ENCODE measurements around the gene FYN. TPM values are rescaled to one million over a fixed set of nuclear protein-coding genes. Genes with fewer than 3 reads are reported as not detected.

The FYN gene
- total and polyA plus RNA-seq, 2 of the 8 experiments (the other 6 are each of a cell fraction or from before 2014, with no cell fraction given) = 46.8 to 97.2 TPM

DNA sequence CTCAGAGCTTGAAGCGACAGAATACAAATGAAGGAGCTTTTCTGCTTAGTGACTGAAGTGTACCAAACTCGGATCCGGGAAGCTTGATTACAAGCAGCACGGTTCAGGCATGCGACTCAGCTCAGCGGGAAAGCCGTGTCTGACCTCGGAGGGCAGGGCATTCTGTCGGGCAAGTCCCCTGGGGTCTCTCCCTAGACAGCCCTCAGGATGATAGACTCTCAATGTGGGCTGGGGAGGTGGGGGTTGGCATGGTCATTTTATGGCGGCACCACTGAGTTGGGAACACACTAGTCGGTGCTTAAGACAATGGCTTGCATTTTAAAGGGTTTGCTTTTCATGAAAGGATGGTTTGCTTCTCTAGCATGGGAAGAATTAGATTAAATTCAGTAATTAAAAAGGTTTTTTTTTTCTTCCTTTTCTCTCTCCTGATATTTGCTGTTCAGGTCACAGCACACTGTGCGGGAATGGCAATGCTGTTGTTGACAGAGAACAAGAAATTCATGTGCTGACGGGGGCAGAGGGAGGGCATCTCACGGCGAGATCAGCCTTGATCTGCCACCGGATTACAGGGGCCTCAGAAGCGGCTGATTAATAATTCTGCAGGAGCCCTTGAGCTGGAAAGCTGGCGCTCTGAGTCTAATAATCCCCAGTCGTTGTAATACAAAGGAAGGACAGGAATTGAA lies 186.9 kb downstream of the FYN start:
- CTCF ChIA-PET (ENCODE audit: partially characterized antibody) = interaction anchor here (0.5 to 1.8 kb wide), 8 partner anchors 15 to 397 kb away, joined by 3 to 6 read pairs (median 4); no protein-coding TSS in a partner anchor
- H3K27ac ChIP-seq (ENCODE audit: low read depth, low read length) = no peak overlapping the region
- no peak for DNase-seq (ENCODE audit: low read depth in 1 of 2, low spot score in 2 of 2)

More for the DNA sequence above, 186.9 kb downstream of the FYN start:
- H4K20me1 ChIP-seq (replicated peaks in 1 of 2; ENCODE audit: control insufficient read depth in 1 of 2, insufficient read depth in 2 of 2, low read length in 2 of 2) = peaks cover 2 to 5% of the 10 kb centered on the region in 2 experiments
- no peaks in the 10 kb centered on the region for H3K9me3 ChIP-seq (ENCODE audit: insufficient read depth in 2 of 2, low read depth in 1 of 2, low read length in 1 of 2)
- no peak for FAIRE-seq
- no peak overlapping the region for H3K4ac ChIP-seq (replicated peaks; ENCODE audit: insufficient read length, low read depth, low read length)
- H3K23ac ChIP-seq (ENCODE audit: insufficient read length) = no peak overlapping the region
- POLR2A ChIA-PET (ENCODE audit: partially characterized antibody) = no interaction called here
- peaks cover 2 to 19% (median 6%) of the 10 kb centered on the region in 4 experiments; a peak in 5 of 8 replicates for H3K36me3 ChIP-seq (ENCODE audit: control insufficient read depth in 2 of 4, insufficient read depth in 4 of 4, low read length in 3 of 4)
- H3K79me2 ChIP-seq (ENCODE audit: control insufficient read depth in 1 of 2, insufficient read depth in 2 of 2, low read length in 2 of 2) = no peaks in the 10 kb centered on the region
- no peak overlapping the region; a peak in 1 of 8 replicates for H3K4me3 ChIP-seq (ENCODE audit: extremely low read depth in 1 of 4, insufficient read depth in 2 of 4, low read depth in 3 of 4, low read length in 4 of 4)
- TF ChIP-seq, protein P1, sequence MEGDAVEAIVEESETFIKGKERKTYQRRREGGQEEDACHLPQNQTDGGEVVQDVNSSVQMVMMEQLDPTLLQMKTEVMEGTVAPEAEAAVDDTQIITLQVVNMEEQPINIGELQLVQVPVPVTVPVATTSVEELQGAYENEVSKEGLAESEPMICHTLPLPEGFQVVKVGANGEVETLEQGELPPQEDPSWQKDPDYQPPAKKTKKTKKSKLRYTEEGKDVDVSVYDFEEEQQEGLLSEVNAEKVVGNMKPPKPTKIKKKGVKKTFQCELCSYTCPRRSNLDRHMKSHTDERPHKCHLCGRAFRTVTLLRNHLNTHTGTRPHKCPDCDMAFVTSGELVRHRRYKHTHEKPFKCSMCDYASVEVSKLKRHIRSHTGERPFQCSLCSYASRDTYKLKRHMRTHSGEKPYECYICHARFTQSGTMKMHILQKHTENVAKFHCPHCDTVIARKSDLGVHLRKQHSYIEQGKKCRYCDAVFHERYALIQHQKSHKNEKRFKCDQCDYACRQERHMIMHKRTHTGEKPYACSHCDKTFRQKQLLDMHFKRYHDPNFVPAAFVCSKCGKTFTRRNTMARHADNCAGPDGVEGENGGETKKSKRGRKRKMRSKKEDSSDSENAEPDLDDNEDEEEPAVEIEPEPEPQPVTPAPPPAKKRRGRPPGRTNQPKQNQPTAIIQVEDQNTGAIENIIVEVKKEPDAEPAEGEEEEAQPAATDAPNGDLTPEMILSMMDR (IDR thresholded peaks at IDR 0.05; ENCODE audit: control extremely low read depth in 1 of 3, insufficient read depth in 1 of 3, low read depth in 1 of 3, low read length in 3 of 3) = no peak
- no peak for TF ChIP-seq ASH2L (IDR thresholded peaks at IDR 0.05; ENCODE audit: low read length)
- TF ChIP-seq GTF2F1 (IDR thresholded peaks at IDR 0.05; ENCODE audit: borderline replicate concordance, low read depth, low read length) = no peak
- H2BK15ac ChIP-seq (ENCODE audit: low read length) = no peak overlapping the region
- H3K79me1 ChIP-seq (ENCODE audit: low read depth, low read length) = no peaks in the 10 kb centered on the region
- no peak overlapping the region for H3K56ac ChIP-seq (replicated peaks; ENCODE audit: insufficient read length, low read depth, low read length)
- no peaks in the 10 kb centered on the region for H3K27me3 ChIP-seq (replicated peaks in 1 of 4; ENCODE audit: control insufficient read depth in 3 of 4, extremely low read depth in 1 of 4, insufficient read depth in 3 of 4, low read length in 3 of 4)
- WGBS, 2 experiments (ENCODE audit: extremely low coverage in 1 of 2, insufficient coverage in 1 of 2, insufficient read length in 1 of 2, insufficient replicate concordance in 2 of 2, low coverage in 1 of 2, low lambda C conversion rate in 2 of 2, missing lambda C conversion rate in 1 of 2) = 81% methylated on average over 19 of the region's 19 CpGs; no CpG with 5 or more reads in 1 of the 2 experiments
- H4K91ac ChIP-seq (replicated peaks; ENCODE audit: insufficient read length, low read length) = no peak overlapping the region
- no peak overlapping the region for H3K9ac ChIP-seq (replicated peaks in 1 of 4; ENCODE audit: extremely low read depth in 1 of 4, low read depth in 3 of 4, low read length in 3 of 4)
- H2BK5ac ChIP-seq (ENCODE audit: low read depth, low read length) = no peak overlapping the region
- H2AK5ac ChIP-seq (ENCODE audit: low read depth, low read length) = no peak overlapping the region
- H2BK120ac ChIP-seq (replicated peaks; ENCODE audit: low read depth, low read length) = no peak overlapping the region
- peaks cover 0 to 4% (median 0%) of the 10 kb centered on the region in 4 experiments; a peak in 4 of 7 replicates for H3K4me1 ChIP-seq (replicated peaks in 1 of 4; ENCODE audit: control insufficient read depth in 3 of 4, insufficient read depth in 4 of 4, low read length in 3 of 4)
- no peak overlapping the region for H4K5ac ChIP-seq (ENCODE audit: insufficient read length, low read depth, low read length)
- no peak overlapping the region for H3K18ac ChIP-seq (ENCODE audit: extremely low read depth, low read length)
- no peak overlapping the region for H2AFZ ChIP-seq (ENCODE audit: low read length)
- no peaks in the 10 kb centered on the region for H3K23me2 ChIP-seq (ENCODE audit: low read depth, low read length)
- no peak overlapping the region for H2BK12ac ChIP-seq (ENCODE audit: low read depth, low read length)
- no peak overlapping the region for H3K4me2 ChIP-seq (ENCODE audit: insufficient read depth in 1 of 2, low read depth in 2 of 2, low read length in 2 of 2)
- H3K14ac ChIP-seq (ENCODE audit: insufficient read length) = no peak overlapping the region
- H4K8ac ChIP-seq (ENCODE audit: extremely low read depth, insufficient read depth, low read length) = no peak overlapping the region
- no peak overlapping the region for H2BK20ac ChIP-seq (ENCODE audit: low read length)
